Measurements from ENCODE around the gene OMP.

The OMP gene

DNA sequence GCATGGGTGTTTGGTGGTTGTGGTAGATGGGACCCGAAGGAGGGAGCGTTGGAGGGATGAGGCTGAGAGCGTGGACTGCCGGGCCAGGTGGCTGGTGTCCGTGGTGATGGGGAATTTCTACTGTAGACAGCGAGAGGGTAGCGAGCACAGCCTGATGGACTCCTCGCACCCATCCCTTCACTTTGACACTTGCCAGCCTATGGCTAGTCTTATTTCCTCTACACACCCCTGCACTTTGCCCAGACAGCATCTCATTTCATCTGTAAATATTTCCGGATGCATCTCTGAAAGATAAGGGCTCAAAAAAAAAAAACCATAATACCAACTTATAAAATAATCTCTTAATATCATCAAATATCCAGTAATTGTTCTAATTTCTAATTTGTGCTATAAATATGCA, 5.8 kb downstream of the OMP start:
- DNase-seq: no peak

DNA sequence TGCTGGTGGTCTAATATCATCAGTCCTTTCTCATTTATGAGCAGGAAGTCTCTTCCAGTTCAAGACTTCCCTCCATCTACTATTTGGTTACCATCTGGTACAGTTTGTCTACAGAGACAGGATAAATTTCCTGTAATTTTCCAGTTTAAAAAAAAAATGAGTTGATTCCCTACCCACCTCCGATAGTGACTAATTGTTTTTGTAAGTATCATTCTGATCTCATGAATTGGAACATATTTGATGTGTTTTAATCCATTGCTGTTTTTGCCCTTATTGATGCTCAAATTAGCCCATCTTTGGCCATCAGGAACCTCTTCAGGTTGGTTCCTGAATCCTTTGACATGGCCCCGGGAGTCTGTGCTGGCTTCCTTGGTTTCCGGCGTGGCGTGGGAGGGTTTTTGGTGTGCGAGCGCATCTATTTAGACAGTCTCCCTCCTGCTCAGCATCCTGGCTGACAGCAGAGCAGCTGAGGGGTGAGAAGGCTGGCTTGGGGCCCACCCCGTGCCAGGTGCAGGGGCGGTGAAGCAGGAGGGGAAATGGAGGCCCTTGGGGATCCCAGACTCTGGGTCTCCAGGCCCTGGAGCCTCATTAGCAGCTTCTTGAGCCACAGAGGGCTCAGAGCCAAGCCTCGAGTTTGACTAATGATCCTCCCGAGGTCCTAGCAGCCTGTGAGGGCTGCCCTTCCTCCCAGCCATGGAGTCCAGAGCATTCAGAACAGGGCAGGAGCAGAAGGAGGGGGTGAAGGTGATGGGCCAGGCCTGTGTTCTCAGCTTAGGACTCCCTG, 6.8 kb downstream of the OMP start:
- peak; percentile 56 to 87 for DNase-seq

DNA sequence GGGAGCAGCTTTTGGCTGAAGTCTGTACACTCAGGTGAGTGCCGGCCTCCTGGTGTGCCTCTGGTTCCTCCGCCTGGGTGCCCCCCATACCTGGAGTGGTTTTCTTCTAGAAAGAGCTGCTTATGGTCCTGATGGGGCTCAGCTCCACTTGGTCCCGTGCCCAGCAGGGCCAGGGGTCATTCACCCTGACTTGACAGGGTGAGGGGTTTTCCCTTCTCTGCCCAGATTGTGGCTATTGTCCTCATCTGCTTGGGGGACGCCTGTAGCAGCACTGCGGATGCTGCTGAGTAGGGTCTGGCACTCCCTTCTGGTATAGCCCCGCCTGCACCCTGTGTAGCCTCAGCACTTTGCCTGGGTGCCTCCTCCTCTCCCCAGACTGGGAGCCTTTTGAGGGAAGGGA, 8.2 kb downstream of the OMP start:
- DNase-seq: peak in 1 of 2 experiments; percentile 49

DNA sequence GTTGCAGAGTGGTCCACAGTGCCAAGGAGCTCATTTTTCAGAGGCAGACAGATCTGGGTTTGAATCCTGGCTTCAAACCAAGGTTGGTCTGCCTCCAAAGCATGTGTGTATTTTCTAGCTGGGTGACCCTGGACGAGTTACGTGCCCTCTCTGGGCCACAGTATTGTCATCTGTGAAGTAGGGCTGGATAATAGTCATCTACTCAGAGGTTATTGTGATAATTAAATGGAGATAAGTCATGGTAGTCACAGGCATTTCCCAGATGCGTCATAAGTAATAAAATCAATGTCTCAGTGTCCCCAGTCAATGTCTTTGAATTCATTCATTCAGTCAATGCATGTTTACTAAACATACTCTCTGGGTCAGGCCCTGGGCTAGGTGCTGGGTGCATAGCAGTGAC, 8.6 kb downstream of the OMP start:
- no peak for DNase-seq

DNA sequence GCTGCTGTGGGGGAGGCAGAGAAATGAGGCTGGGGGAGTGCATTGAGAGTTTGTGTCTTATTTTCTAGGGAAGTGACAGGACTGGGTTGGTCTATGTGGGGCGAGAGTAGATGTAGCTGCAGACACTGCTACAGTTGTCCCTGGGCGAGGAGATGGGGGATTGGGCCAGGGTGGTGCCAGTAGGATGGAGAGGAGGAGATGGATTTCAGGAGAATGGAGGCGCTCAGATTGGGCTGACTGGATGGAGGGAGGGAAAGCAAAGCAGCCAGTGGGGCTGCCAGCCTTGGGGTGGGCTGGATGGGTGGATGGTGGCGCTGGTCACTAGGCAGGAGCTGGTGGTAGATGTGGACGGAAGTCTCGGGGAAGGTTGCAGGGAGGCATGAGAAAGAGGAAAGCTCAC, 9.3 kb downstream of the OMP start:
- no peak for DNase-seq

DNA sequence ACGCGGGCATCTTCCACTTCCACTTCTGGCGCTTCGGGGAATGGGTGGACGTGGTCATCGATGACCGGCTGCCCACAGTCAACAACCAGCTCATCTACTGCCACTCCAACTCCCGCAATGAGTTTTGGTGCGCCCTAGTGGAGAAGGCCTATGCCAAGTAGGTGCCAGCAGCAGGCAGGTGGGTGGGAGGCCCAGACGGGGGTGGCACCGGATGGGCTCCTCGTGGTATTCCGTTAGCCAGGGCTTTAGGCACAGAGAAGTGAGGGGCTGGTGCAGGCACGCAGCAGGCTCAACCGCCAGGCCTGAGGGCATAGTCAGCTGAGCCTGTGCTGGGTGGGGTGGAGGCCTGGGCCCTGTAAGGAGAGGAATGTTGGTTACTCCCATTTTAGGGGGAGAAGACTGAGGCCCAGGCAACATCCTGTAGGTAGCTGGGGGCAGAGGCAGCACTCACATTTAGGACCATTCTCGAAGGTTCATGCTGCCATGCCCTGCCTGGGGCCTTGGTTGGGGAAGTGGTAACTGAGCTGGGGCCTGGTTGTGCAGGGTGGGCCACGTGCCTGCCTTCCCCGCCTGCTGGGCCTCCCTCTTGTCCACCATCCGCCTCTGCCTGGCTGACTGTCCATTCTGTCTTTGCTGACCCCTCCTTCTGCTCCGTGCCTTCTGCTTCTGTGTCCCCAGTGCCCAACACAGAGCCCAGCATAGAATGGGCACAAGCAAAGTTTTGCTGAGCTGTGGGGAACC, 10.2 kb downstream of the OMP start:
- DNase-seq: no peak

DNA sequence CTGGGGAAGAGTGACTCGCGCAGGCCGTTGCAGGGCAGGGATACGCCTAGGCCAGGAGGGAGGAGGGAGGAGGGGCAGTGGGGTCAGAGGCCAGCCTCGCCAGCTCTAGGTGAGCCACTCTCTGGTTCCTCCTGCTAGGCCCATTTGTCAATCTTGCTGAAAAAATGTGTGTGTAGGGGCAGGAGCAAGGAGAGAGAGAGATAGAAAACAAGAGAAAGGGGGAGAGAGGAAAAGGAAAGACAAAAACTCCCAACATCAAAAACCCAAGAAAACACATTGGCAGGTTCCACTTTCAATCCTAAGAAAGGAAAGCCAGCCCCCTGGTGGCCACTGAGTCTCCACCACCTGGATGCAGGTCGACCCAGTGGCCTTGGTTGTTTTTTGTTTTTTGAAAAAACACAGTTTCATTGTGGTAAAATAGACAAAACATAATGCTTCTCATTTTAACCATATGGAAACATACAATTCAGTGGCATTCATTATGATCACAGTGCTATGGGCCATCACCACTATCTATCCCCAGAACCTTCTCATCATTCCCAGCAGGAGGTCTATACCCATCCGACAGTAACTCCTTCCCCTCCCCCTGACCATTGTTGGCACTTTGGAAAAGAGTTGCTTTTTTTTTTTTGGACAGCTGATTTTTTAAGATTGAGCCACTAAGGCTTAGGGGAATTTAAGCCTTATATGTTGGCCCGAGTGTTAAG, 10.9 kb downstream of the OMP start:
- DNase-seq: peak; percentile 8 to 32

DNA sequence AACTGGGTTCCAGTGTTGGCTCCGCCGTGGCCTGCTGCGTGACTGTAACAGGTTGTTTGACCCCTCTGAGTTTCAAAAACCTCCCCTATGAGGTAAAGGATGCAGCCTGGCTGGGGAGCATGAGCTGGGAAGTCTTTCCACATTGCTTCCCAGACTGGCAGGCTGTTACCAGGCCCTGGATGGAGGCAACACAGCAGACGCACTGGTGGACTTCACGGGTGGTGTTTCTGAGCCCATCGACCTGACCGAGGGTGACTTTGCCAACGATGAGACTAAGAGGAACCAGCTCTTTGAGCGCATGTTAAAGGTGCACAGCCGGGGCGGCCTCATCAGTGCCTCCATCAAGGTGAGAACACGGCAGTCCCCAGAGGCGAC, 11.4 kb downstream of the OMP start:
- no peak for DNase-seq

DNA sequence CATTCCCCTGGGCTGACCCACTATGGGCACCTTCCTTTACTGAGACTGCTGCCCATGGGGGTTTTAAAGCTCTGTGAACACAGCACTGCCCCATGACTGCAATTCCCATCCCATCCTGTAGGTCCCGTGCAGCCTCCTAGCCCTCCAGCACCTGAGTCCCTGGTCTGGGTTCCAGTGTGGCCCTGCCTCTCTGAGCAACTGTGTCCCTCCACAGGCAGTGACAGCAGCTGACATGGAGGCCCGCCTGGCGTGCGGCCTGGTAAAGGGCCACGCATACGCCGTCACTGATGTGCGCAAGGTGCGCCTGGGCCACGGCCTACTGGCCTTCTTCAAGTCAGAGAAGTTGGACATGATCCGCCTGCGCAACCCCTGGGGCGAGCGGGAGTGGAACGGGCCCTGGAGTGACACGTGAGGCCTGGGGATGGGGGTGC, 12.6 kb downstream of the OMP start:
- DNase-seq: no peak

DNA sequence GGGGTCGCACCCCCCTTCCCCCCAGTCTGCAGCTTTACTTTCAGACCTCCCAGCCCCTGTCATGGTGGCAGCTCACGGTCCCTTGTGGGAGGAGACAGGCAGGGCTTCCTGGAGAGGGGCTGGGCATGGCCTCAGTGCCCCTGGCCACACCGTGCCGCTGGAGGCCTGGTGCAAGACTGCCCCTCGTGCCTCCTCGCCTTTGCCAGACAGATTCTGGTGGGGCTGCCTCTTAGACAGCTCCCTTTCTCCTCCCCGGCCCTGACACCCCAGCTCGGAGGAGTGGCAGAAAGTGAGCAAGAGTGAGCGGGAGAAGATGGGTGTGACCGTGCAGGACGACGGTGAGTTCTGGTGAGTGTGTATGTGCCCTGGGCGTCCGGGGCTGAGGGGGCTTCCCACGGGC, 13.3 kb downstream of the OMP start:
- no peak for DNase-seq

DNA sequence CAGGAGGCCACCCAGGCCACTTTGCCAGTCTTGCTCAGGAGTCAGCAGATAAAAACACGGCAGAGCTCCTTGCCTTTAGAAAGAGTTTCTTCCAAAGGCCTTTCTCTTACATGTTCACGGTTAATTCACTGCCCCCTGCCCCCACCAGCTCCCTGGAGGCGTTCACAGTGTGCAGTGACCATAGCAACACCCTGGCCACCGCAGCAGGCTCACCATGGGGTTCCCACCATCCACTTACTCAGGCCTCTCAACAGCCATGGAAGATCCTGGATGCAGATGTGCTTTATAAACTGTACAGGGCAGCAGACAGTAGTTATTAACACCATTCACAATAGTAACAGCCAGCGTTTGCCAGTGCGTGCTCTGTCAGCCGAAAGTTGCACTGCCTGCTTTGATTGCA, 14.9 kb downstream of the OMP start:
- DNase-seq: peak; percentile 4 to 32

DNA sequence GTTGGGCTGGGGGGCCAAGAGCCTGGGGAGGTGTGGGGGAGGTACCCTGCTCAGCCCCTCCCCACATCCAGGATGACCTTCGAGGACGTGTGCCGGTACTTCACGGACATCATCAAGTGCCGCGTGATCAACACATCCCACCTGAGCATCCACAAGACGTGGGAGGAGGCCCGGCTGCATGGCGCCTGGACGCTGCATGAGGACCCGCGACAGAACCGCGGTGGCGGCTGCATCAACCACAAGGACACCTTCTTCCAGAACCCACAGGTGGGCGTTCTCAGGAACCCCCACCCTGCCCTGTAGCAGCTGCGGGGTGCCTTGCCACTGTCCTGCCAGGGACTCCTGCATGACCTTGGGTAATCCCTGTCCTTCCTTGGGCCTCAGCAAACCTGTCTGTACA, 15.4 kb downstream of the OMP start:
- no peak for DNase-seq

DNA sequence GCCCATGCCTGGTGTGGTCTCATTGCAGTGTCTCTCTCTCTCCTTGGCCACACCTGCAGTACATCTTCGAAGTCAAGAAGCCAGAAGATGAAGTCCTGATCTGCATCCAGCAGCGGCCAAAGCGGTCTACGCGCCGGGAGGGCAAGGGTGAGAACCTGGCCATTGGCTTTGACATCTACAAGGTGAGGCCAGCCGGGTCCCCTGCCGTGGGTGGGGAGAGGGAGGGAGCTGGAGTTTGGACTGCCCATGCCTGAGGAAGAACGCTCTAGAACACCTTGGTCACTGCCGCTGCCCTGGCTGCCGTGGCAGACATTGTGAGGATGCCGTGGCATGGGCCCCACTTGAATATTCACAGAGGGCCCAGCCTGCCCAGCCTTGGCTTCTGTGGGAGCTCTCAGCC, 16.3 kb downstream of the OMP start:
- DNase-seq: no peak

DNA sequence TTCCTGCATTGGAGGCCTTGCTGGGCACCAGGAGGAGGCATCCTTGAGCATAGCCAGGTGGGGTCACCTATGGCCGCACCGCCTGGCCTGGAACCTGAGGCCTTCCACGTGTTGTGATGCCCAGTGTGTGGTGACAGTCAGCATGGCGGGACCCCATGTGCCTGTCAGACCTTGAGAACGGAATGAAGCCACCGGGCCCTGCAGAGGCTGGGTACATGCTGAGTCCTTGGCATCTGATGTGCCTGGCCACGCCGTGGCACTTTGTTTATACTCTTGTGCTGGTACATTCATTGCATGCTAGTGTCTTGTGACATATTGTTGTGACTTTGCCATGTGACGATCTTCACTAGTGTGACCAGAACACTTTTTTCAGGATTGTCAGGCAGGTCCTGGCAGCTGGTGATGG, 16.9 kb downstream of the OMP start:
- no peak for DNase-seq

DNA sequence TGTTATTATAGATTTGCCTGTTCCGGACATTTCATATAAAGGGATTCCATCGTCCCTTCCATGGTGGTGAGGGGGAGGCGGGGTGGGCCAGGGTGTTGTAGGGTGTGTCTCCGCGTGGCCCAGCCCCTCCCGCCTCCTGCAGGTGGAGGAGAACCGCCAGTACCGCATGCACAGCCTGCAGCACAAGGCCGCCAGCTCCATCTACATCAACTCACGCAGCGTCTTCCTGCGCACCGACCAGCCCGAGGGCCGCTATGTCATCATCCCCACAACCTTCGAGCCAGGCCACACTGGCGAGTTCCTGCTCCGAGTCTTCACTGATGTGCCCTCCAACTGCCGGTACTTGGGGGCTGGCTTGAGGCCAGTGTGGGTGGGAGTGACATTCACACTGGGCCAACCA, 17.9 kb downstream of the OMP start:
- DNase-seq: no peak

DNA sequence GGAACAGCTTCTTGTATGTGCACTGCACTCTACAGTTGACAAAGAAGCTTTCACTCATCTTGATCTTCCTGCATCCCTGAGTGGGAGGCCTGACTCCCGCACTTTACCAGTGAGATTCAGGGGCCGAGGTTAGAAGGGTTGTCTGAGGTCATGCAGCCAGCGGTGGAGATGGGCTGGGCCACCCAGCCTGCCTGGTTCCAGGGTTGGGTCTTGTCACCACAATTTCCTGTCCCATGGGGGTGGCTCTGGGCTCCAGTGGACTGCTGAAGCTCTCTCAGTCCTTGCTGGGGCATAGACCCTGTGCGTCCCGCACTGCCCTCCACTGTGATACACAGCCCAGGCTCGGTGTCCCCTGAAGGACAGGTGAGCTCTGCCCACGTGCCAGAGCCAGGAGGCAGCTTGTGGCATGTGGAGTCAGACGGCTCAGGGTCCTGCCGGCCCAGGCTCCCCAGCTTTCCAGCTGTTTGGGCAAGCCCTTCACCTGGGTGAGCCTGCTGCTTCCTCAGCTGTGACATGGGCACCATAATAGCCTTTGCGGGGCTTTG, 18.5 kb downstream of the OMP start:
- no peak for DNase-seq

DNA sequence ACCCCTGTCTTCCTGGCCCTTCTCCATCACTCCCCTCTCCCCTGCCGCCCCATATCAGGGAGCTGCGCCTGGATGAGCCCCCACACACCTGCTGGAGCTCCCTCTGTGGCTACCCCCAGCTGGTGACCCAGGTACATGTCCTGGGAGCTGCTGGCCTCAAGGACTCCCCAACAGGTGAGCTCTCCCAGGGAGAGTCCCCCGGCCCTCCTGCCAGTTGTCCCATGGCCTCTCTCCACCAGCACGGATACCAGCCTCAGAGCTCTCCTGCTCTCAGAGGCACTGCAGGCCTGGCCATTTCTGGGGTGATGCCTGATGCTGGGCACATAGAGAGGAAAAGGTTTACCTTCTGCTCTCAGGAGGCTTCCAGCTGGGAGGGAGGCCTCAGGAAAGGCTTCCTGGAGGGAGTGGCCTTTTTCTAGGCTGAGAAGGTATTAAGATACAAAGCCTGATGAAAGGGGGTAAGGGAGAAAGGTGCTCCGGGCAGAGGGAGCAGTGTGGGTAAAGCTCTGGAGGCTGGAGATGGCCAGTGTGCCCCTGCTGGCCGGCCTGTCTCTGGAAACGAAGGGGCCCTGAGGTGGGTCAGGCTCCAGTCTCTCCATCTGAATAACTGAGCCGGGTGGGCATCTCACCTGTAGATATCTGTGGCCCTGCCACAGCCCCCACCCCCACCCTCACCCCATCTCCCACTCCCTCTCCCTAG, 19.4 kb downstream of the OMP start:
- DNase-seq: no peak

DNA sequence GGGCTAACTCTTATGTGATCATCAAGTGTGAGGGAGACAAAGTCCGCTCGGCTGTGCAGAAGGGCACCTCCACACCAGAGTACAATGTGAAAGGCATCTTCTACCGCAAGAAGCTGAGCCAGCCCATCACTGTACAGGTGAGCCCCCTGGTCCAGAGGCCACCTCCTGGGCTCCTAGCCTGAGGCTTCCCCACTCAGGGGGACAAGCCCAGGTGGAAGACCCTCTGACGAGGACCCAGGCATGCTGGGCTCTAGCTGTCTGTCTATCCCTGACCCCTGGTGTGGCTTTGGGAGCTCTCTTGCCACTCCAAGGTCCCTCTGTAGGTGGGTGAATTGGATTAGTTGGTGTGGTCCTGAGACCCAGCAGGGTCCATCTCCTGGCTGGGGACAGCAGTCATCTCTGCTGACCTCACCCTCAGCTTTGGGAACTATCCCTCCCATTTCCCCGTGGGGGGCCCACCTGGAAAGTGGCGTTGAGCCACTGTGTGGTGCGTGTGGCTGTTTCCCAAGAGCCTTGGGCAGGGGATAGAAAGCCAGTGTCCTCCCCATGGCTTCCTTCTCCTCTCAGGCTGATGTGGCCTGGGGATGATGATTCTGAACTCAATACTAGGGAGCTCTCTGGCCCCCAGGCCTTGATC, 20.1 kb downstream of the OMP start:
- no peak for DNase-seq

DNA sequence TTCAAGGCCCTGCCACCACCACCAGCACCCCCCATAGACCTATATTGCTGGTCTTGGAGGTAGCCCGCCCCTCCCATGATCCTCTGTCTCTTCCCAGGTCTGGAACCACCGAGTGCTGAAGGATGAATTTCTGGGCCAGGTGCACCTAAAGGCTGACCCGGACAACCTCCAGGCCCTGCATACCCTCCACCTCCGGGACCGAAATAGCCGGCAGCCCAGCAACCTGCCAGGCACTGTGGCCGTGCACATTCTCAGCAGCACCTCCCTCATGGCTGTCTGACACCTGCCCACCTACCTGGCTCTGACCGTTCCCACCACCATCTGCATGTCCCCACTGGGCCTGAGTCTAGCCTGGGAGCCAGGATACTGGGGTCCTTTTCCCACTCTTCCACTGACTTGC, 21.0 kb downstream of the OMP start:
- no peak for DNase-seq

DNA sequence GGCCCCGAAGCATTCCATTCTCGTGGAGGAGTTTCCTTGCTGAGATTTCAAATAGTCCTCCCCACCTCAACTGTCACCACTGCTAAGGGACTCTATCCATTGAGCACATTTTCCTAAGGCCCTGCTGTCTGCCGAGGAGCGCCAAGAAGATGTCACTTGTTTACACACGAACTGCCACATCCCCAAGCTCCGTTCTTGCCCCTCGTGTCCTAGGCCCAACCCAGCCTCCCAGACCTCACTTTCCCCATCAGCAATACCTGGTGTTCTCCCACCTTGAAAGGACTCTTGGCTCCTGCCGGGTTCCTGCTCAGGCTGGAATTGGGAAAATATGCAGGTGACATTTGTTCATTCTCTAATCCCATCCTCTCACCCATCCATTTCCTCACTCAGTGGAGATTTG, 21.4 kb downstream of the OMP start:
- DNase-seq: no peak

DNA sequence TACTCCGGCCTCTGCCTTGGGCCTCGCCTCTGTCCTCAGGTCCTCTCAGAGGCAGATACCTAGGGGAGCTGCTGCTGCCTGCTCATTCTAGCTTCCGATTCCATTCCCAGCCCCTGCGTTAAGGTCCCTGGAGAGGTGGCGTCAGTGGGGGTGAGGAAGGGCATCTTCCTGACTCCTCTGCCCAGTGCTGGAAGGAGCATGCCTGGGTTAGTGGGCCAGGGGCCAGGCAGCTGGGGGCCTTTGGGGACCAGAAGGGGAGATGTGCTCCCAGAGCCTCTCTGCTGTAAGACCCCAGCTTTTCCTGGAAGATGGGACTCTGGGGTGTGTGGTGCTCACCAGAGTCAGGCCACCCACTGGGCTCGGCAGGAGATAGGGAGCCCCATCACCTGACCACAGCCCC, 21.8 kb downstream of the OMP start:
- no peak for DNase-seq

DNA sequence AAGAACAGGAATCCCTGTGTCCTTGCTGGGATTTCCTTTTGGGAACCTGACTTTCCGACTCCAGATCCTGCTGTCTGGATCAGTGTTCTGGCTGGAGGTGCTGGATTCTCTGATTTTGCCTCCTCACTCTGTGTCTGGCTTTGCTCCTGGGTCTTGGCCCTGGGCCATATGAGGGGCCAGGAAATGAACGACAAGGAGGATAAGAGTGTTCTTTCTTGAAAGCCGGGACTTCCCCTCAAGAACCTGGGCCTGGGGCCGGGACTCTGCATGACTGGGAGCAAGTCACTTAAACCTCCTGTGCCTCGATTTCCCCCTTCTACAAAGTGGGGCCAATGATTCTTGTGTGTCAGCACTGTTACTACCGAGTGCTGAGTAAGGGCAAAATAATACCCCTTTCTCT, 22.6 kb downstream of the OMP start:
- peak in 1 of 2 experiments; percentile 11 for DNase-seq

DNA sequence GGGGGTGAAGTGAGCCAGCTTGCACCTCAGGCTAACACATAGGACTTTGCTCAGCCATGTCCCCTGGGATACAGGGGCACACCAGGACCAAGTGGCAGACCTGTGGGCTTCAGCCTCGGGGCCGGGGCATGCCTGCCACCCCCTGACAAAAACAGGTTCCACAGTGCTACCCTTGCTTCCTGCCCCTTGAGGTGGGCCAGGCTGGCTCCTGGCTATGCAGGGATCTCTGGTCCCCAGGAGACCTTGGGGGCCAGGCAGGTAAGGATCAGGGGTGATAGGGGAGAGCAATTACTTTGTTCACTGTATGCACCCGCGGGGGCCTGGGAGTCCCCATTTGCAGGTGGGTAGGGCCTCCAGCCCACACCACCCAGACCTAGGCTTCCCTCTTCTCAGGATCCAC, 23.1 kb downstream of the OMP start:
- DNase-seq: no peak

All from NCI-H2081 (cell line).